DMS114 treated with DMSO at 0.1 percent for 48 hours (cell line): ENCODE results near the gene NBEA.
A peak's percentile ranks its signal among the peaks of the same experiment; 100 is the strongest.

ENCODE experiments used
- DNase-seq: peaks from one replicate; lab custom pipeline; 2025; ENCODE audit not compliant: unreplicated experiment; lab: John Stamatoyannopoulos, UW

Gene NBEA

GRCh38 chr13:35471706-35472322 is 529.7 kb downstream of the NBEA start:
- DNase-seq = no peak

- DNase-seq = no peak
These were observed 530.3 kb downstream of the NBEA start for GRCh38 chr13:35472323-35472881.

- DNase-seq = no peak
These were observed 531.2 kb downstream of the NBEA start for GRCh38 chr13:35473206-35473775.

GRCh38 chr13:35473802-35474201 is 531.7 kb downstream of the NBEA start:
- no peak for DNase-seq

GRCh38 chr13:35474496-35475211 is 532.6 kb downstream of the NBEA start:
- DNase-seq = no peak

- peak; percentile 13 for DNase-seq
These were observed 533.3 kb downstream of the NBEA start for GRCh38 chr13:35475212-35475959.

GRCh38 chr13:35475960-35476943 is 534.2 kb downstream of the NBEA start, which contains the start of gene MAB21L1:
MAB21L1 (minus strand) TSS chr13:35476689; CDS start chr13:35476138, 551 bp downstream.
- no peak for DNase-seq

- no peak for DNase-seq
These were observed 535.4 kb downstream of the NBEA start for GRCh38 chr13:35477386-35477946.

- no peak for DNase-seq
These were observed 536.4 kb downstream of the NBEA start for GRCh38 chr13:35478271-35479037.

GRCh38 chr13:35479038-35479492 is 537.0 kb downstream of the NBEA start:
- no peak for DNase-seq

GRCh38 chr13:35479706-35480105 is 537.6 kb downstream of the NBEA start:
- no peak for DNase-seq

- no peak for DNase-seq
These were observed 538.3 kb downstream of the NBEA start for GRCh38 chr13:35480346-35480745.

GRCh38 chr13:35481777-35482176 is 539.7 kb downstream of the NBEA start:
- no peak for DNase-seq

GRCh38 chr13:35482527-35482926 is 540.5 kb downstream of the NBEA start:
- no peak for DNase-seq

- no peak for DNase-seq
These were observed 541.7 kb downstream of the NBEA start for GRCh38 chr13:35483761-35484160.

- no peak for DNase-seq
These were observed 542.3 kb downstream of the NBEA start for GRCh38 chr13:35484384-35484783.

- DNase-seq = no peak
These were observed 543.4 kb downstream of the NBEA start for GRCh38 chr13:35485424-35485823.

- DNase-seq = no peak
These were observed 547.0 kb downstream of the NBEA start for GRCh38 chr13:35489050-35489449.

GRCh38 chr13:35496006-35496405 is 553.9 kb downstream of the NBEA start:
- DNase-seq = no peak
